ENCODE results near the gene SNX15.

The SNX15 gene

DNA sequence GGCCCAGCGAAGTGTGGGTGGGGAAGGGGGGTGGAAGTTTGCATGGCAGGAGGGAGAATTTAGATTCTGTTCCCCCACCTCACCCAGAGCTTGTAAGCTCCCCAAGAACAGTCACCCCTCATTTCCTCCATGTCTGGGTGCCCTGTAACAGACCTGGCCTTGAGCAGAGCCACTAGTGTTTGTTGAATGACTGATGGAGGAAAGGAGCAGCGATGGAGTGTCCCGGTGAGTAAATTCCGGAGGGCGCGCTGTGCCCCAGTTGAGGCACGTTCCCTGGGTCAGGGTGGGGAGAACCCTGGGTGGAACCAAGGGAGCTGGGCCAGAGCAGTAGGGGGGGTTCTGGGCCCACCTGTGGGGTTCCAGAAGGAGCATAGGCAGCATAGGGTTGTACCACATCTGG lies 30.3 kb downstream of the SNX15 start:
- Histone ChIP-seq H3K4me3 (no peak overlapping the region), H3K9ac (no peak overlapping the region), H3K27me3 (no peaks in the 10 kb centered on the region), H3K4me1 (peaks cover 27 to 52% (median 45%) of the 10 kb centered on the region in 10 experiments), H4K20me1 (peaks cover 0 to 7% (median 0%) of the 10 kb centered on the region in 11 experiments; a peak in 1 of 22 replicates), H3K4me2 (no peak overlapping the region), H3K9me3 (replicated peaks in 1 of 11) (no peaks in the 10 kb centered on the region), H3K36me3 (no peaks in the 10 kb centered on the region), H3K27ac (no peak overlapping the region)
- TF ChIP-seq Cebpa-rat (IDR thresholded peaks at IDR 0.05) = no peak

DNA sequence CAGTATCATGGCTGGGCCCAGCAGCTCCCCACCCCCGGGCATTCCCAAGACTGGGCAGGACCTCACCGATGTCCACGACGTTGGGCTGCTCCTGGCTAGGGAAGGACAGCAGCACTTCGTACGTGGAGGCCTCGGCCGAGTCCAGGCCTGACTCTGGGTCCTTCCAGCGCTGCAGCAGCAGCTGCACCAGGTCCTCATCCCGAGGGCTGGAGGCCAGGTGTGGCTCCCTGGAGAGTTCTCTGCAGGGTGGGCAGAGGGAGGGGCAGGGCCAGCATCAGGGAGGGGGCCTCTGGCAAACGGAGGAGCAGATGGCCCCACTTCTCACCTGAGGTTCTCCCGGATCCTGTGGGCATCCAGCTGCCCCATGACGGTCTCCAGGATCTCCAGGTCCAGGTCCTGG lies 30.8 kb downstream of the SNX15 start:
- peaks cover 0 to 6% (median 0%) of the 10 kb centered on the region in 11 experiments; a peak in 1 of 22 replicates for H4K20me1 ChIP-seq
- H3K4me1 ChIP-seq = peaks cover 27 to 52% (median 40%) of the 10 kb centered on the region in 10 experiments
- no peak overlapping the region for H3K4me2 ChIP-seq
- H3K4me3 ChIP-seq = no peak overlapping the region
- TF ChIP-seq Cebpa-rat (IDR thresholded peaks at IDR 0.05) = no peak
- no peaks in the 10 kb centered on the region for H3K36me3 ChIP-seq
- H3K27me3 ChIP-seq = no peaks in the 10 kb centered on the region
- no peak overlapping the region for H3K27ac ChIP-seq
- H3K9ac ChIP-seq = no peak overlapping the region
- no peaks in the 10 kb centered on the region for H3K9me3 ChIP-seq (replicated peaks in 1 of 11)

DNA sequence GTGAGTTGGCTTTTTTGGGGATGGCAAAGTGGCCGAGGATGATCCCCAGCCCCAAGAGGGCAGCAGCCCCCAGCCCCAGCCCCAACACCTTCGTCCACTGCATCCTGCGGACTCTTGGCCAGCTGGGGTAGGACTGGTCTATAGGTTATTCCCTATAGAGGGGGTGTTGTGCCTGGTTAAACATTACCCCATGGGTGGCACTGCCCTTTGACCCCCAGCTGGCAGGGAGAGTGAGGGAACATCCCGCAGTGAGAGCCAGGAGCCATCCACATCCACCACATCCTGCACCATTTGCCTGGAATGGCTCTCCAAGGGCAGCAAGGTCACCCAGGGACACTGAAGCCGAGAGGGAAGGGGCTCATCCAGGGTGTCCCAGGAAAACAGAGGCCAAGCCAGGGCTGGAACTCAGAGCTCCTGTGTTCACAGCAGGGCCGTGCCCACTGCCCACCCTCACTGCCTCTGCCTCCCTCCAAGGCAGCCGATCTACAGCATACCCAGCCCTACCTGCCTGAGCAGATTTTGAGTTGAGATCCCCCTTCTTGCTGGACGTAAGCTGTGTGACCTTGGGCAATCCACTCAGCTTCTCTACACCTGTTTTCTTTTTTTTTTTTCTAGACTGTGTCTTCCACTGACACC lies 31.3 kb downstream of the SNX15 start, which contains the start of gene NAALADL1:
Gene NAALADL1, minus strand, starts transcription at position 135 of the 636 bp plus-strand sequence. Its CDS starts 32 bp downstream, at position 103.
- TF ChIP-seq Cebpa-rat (IDR thresholded peaks at IDR 0.05) = no peak
- Histone ChIP-seq H3K4me1 (peaks cover 24 to 48% (median 36%) of the 10 kb centered on the region in 10 experiments), H3K4me3 (no peak within 1 kb of the TSS), H3K4me2 (no peak within 1 kb of the TSS; a peak in 1 of 22 replicates), H3K9ac (no peak within 1 kb of the TSS), H3K9me3 (replicated peaks in 1 of 11) (no peaks in the 10 kb centered on the region), H3K36me3 (no peaks in the 10 kb centered on the region), H4K20me1 (peaks cover 0 to under 1% (median 0%) of the 10 kb centered on the region in 11 experiments; a peak in 1 of 22 replicates), H3K27me3 (no peaks in the 10 kb centered on the region), H3K27ac (no peak within 1 kb of the TSS)

DNA sequence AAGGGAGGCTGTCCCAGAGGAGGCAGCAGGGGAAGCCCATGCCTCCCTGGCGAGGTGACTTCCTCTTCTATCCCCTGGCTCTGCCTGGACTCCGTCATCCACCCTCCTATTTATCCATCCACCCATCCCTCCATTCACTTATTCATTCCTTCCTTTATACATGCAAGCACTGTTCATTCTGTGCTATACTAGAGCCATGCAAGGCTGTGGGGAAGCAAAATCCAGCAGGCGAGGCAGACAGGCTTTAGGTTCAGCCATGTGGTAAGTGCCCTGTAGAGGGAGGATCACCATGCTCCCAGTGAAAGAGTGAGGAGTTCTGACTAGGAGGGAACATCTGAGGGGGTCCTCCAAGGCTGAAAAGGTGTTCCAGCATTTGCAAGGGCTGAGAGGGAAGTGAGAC lies 32.3 kb downstream of the SNX15 start:
- Histone ChIP-seq H3K27ac (no peak overlapping the region), H3K4me1 (peaks cover 18 to 42% (median 30%) of the 10 kb centered on the region in 10 experiments; a peak in 19 of 20 replicates), H4K20me1 (no peaks in the 10 kb centered on the region; a peak in 1 of 22 replicates), H3K36me3 (no peaks in the 10 kb centered on the region), H3K4me2 (peak overlapping the region in 5 of 11 experiments; percentile 15 to 52 (median 35); a peak in 7 of 22 replicates), H3K4me3 (no peak overlapping the region), H3K9me3 (replicated peaks in 1 of 11) (no peaks in the 10 kb centered on the region), H3K9ac (no peak overlapping the region), H3K27me3 (no peaks in the 10 kb centered on the region)
- TF ChIP-seq Cebpa-rat (IDR thresholded peaks at IDR 0.05) = no peak

DNA sequence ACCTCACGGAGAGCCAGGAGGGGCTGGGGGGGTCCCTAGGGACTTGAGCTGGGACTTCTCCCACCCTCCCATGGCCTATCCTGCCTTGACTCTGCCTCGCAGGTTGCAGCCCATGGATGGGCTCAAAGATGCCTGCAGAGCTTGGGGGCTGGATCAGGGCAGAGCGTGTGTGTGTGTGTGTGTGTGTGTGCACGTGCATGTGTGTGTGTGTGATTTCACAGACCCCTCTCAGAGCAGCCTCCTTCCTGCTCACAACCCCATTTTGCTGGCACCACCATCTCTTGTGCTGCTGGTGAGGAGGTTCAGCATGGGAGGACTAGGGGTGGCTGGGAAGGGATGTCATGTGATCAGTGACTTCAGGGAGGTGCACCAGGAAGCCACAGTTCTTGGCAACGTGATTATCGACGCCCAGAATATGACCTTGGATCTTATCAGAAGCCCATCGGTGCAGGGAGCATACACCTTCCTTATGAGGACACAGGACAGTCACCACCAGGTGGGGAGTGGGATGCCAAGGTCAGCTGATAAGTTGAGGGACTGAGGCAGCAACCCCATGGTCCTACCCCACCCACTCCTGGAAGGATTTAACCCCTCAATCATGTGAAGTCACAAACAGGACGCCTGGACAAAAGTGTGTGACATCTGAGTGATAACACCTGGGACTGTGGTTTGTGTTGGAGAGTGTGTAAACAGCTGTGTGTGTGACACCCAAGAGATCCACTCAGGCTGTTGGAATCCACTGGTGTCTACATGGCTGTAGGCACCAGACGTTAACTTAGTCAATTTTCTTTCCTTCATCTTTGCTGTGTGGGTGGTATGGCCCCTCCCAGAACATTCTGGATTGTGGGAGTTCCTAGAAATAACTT lies 33.0 kb downstream of the SNX15 start:
- Histone ChIP-seq H3K4me2 (peak overlapping the region in 8 of 11 experiments; percentile 7 to 52 (median 34); a peak in 12 of 22 replicates), H3K4me1 (peaks cover 18 to 46% (median 30%) of the 10 kb centered on the region in 10 experiments), H3K27ac (no peak overlapping the region), H3K36me3 (no peaks in the 10 kb centered on the region), H3K4me3 (no peak overlapping the region), H3K9me3 (replicated peaks in 1 of 11) (no peaks in the 10 kb centered on the region), H4K20me1 (no peaks in the 10 kb centered on the region; a peak in 1 of 22 replicates), H3K9ac (no peak overlapping the region), H3K27me3 (no peaks in the 10 kb centered on the region)
- TF ChIP-seq Cebpa-rat (IDR thresholded peaks at IDR 0.05) = no peak

DNA sequence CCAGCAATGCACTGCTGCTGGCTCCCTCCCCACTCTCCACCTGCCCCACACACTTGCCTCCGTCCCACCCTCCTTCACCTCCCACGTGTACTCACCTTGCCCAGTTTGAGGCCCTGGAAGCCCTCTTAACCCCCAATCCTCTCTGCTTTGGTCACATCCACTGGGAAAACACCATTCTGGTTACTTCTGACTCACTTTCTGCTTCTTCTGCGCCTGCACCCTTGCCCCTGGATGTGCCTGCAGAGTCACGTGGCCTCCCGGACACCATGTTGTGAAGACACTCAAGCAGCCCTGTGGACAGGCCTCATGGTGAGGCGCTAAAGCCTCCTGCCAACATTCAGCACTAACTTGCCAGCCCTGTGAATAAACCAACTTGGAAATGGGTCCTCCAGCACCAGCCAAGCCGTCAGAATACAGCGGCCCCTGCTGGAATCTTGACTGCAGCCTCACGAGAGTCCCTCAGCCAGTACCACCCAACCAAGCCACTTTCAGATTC lies 33.7 kb downstream of the SNX15 start:
- Histone ChIP-seq H3K9me3 (replicated peaks in 1 of 11) (no peaks in the 10 kb centered on the region), H3K4me1 (peaks cover 18 to 46% (median 30%) of the 10 kb centered on the region in 10 experiments), H3K4me3 (no peak overlapping the region), H3K27ac (no peak overlapping the region), H4K20me1 (no peaks in the 10 kb centered on the region; a peak in 1 of 22 replicates), H3K9ac (no peak overlapping the region), H3K27me3 (no peaks in the 10 kb centered on the region), H3K4me2 (peak overlapping the region; percentile 18 to 55 (median 34); a peak in 16 of 22 replicates), H3K36me3 (no peaks in the 10 kb centered on the region)
- no peak for TF ChIP-seq Cebpa-rat (IDR thresholded peaks at IDR 0.05)

DNA sequence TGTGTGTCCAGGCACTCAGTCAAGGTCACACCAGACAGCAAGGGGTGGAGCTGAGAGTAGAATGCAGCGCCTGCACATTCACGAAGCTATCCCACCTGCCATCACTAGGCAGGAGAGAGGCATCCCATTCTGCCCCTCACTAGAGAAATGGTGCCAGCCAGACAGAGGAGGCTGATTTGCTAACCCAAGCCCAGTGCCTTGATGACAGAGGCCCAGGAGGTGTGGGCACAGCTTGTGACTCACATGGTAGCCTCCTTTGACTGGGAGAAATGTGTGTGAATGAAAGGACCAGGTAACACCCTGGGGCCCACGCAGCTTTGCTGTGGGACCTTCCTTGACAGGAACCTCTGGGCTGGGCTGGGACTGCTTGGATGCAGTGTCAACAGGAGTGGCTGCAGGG lies 36.3 kb downstream of the SNX15 start:
- Histone ChIP-seq H3K27ac (no peak overlapping the region), H3K27me3 (no peaks in the 10 kb centered on the region), H3K4me1 (peaks cover 18 to 46% (median 32%) of the 10 kb centered on the region in 10 experiments), H4K20me1 (no peaks in the 10 kb centered on the region; a peak in 1 of 22 replicates), H3K36me3 (no peaks in the 10 kb centered on the region), H3K4me3 (no peak overlapping the region), H3K4me2 (no peak overlapping the region), H3K9me3 (replicated peaks in 1 of 11) (no peaks in the 10 kb centered on the region), H3K9ac (no peak overlapping the region)
- TF ChIP-seq Cebpa-rat (IDR thresholded peaks at IDR 0.05) = no peak

DNA sequence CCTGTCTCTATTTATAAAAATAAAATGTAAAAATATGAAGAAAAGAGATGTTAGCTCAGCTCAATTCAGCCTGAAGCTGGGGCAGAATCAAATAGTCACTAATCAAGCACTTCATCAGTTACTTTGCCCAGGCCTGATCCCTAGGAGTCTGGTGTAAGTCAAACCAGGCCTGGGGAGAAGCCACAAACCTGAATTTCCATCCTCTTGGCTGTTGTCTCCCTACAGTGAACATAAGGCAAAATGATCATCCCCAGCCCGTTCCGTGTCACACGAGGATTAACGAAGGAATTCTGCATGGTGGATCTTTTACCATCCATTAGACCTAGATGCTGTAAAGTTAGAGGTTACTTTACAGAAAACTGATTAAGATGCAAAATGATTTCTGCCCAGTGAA lies 37.6 kb downstream of the SNX15 start:
- no peak overlapping the region for H3K27ac ChIP-seq
- no peaks in the 10 kb centered on the region for H3K9me3 ChIP-seq (replicated peaks in 1 of 11)
- H3K9ac ChIP-seq = no peak overlapping the region; a peak in 1 of 22 replicates
- H3K36me3 ChIP-seq = no peaks in the 10 kb centered on the region
- no peaks in the 10 kb centered on the region for H3K27me3 ChIP-seq
- no peak overlapping the region; a peak in 1 of 22 replicates for H3K4me2 ChIP-seq
- H3K4me3 ChIP-seq = no peak overlapping the region
- H4K20me1 ChIP-seq = no peaks in the 10 kb centered on the region
- peaks cover 18 to 41% (median 29%) of the 10 kb centered on the region in 10 experiments for H3K4me1 ChIP-seq
- no peak for TF ChIP-seq Cebpa-rat (IDR thresholded peaks at IDR 0.05)

DNA sequence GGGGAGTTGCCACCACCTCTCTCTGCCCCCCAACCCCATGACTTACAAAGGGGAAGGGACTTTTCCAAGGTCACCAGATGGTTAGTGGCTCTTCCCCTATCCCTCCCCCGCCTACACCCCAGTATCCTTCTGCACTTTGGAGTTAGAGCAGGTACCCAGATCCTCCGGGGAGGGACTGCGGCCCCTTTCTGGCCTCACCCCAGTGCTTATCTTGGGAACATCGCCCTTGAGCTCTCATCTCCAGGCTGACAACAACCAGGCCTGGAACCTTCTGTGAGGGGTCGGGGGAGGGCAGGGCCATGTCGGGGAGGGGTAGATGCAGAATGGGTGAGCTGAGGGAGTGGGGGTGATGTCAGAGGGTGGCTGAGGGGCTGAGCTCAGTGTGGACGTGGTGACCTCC lies 38.6 kb downstream of the SNX15 start:
- no peak overlapping the region for H3K4me2 ChIP-seq

More for the DNA sequence above, 38.6 kb downstream of the SNX15 start:
- Histone ChIP-seq H3K27ac (peak overlapping the region in 1 of 11 experiments; percentile 34; a peak in 2 of 22 replicates), H3K9ac (no peak overlapping the region), H3K27me3 (no peaks in the 10 kb centered on the region), H4K20me1 (no peaks in the 10 kb centered on the region), H3K4me1 (peaks cover 12 to 31% (median 21%) of the 10 kb centered on the region in 10 experiments), H3K9me3 (replicated peaks in 1 of 11) (no peaks in the 10 kb centered on the region), H3K36me3 (no peaks in the 10 kb centered on the region), H3K4me3 (no peak overlapping the region)
- TF ChIP-seq Cebpa-rat (IDR thresholded peaks at IDR 0.05) = no peak

Measured in BLaER1 treated with 17β-estradiol and CSF1 and Interleukin-3, amounts not matched to agents 10 nM and 100 nM (cell line).